ENCODE measurements around the gene TMEM87A.
"Not testable (repeated sequence)": the region's sequence is repeated elsewhere in the genome, so short reads cannot be mapped to it uniquely, and the experiment has no call there.

Gene TMEM87A

DNA sequence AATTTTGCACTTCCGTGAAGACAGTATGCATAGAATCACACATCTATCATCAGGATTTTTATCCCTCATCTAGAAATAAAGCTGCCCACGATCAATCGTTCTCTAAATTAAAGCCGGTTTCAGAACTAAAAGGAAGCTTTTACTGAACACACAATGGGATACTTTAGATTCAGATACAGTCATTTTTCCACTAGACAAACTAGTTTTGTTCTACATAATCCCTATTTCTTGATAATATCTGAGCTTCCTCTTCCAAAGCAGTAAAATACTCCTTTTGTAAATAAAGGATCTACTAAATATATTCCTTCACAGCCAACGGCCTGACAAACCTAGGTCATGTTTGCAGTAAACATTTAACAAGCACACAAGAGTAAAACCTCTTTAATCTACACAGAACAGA is 2.2 kb downstream of the TMEM87A start:
- DNase-seq, result no peak

DNA sequence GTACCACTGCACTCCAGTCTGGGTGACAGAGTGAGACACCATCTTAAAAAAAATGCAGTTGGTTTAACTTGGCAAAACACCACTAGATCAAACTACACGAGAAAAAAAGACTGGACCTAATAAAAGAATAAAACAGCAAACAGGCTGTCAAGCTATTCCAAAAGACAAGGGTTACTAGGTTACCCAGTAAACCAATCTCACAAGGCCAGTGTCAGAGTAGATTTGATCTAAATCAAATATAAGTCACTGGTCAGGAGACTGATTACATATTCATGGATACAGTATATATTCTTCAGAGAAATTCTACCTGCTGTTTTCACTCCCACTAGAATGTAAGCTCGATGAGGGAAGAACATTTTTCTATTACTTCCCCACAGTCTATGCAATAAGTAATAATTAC is 2.7 kb downstream of the TMEM87A start:
- DNase-seq, result no peak

DNA sequence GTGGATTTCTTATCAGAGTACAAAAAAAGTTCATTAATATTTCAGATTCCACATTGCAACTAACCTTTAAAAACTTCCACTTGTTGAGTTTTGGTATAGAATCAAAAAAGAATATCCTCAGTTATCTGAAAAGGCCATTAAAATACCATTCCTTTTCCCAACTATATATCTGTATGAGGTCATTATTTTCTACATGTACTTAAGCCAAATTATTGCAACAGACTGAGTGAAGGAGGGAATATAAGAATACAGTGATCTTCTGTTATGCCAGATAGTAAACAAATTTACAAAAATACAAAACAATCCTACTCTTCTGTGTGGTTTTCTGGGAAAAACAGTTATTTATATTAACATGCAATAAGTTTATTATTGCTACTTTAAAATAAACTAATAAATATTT is 5.9 kb downstream of the TMEM87A start:
- DNase-seq, result no peak

GRCh38 chr15:42264795-42265194 is 8.4 kb downstream of the TMEM87A start:
- no peak for DNase-seq

GRCh38 chr15:42253300-42253699 is 19.9 kb downstream of the TMEM87A start:
- DNase-seq, result no peak

DNA sequence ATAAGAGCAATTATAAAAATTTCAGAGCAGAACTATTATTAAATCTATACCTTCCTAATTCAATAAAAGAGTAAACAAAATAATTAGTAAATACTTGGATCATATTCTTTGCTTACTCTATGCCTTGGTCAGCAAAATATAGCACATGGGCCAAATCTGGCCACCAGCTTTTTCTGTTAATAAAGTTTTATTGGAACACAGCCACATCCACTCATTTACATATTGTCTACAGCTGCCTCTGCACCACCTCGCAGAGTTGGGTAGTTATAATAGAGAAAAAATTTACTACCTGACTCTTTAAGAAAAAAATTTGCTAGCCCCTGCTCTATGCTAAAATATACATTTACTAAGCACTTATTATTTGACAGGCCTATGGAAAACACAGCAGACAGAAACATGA is 32.4 kb downstream of the TMEM87A start:
- no peak for DNase-seq

DNA sequence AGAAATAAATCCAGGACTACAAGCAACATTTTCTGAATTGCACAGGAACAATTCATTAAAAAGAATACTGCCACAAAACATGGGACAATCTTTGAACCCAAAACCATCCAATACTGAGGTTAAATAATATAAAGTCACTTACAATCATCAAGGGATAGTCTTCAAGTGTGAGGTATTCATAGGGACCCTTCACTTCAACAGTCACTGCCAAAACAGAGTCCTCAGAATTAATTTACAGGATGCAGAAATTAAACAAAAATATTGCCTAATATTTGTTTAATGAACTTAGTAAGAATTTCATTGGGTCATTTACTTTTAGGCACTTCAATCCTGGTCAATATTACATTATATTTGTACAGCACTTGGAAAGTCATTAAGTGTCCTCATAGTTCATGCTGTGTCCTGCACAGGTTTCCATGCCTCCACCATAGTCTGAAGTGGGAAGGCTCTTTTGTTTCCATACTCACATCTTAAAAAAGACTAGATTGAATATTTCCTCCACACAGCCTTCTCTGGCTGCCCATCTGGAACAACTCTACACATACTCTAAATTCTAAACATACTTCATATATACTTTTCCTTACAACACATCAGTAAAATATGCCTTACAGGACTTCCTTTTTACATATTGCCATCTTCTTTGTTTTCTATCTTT is 33.6 kb downstream of the TMEM87A start:
- DNase-seq, result no peak

DNA sequence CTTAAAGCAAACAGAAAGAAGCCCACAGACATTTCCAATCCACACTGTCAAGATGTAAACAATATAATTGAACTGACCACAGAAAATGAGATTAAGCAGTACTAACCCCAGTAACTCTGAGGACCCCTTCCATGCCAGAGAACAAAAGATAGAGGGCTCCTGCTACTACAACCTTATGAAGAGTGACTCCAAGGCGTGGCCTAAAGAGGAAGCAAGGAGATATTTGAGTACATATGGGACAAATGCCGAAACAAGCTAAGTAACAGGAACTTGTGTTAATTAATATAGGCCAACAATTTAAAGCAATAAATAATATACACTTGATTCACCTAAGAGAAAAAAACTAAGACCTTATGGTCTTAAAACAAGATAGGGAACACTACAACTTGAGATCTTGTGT is 40.1 kb downstream of the TMEM87A start:
- DNase-seq, result no peak

DNA sequence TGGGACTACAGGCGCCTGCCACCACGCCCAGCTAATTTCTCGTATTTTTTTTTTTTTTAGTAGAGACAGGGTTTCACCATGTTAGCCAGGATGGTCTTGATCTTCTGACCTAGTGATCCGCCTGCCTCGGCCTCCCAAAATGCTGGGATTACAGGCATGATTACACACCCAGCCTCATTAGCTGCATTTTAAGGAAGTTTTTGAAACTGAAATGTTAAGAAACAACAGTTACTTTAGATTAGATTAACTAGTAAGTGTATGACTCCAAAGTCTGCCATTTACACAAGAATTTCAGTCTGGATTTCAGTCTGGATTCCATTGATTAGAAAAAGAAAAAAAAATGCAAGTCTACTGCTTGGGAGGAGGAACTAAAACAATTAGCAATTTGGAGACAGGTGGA is 40.6 kb downstream of the TMEM87A start:
- DNase-seq, result no peak

DNA sequence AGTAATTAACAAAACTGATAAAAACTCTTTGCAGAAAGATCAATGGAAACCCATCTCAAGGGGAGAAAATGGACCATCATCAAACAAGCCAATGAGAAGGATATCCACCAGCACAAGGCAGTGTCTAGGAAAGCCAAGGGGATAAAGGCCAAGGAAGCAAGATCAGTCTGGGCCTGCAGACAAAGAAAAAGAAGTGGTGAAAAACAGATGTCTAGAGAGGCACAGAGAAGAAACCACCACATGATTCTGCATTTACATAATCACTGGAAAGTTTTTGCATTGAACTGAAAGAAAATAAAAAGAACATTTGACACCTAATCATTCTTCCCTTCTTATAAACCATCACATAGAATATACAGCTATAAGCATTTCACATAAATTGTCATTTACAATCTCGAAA is 42.1 kb downstream of the TMEM87A start:
- DNase-seq, result no peak

GRCh38 chr15:42228981-42229380 is 44.3 kb downstream of the TMEM87A start:
- DNase-seq, result not testable (repeated sequence)

- DNase-seq, result no peak
Observed at GRCh38 chr15:42228036-42228435, 45.2 kb downstream of the TMEM87A start.

GRCh38 chr15:42226648-42227047 is 46.6 kb downstream of the TMEM87A start:
- peak in 24 of 51 donors; percentile 1 to 62 (median 22) for DNase-seq

GRCh38 chr15:42220216-42220615 is 53.0 kb downstream of the TMEM87A start:
- DNase-seq, result no peak

DNA sequence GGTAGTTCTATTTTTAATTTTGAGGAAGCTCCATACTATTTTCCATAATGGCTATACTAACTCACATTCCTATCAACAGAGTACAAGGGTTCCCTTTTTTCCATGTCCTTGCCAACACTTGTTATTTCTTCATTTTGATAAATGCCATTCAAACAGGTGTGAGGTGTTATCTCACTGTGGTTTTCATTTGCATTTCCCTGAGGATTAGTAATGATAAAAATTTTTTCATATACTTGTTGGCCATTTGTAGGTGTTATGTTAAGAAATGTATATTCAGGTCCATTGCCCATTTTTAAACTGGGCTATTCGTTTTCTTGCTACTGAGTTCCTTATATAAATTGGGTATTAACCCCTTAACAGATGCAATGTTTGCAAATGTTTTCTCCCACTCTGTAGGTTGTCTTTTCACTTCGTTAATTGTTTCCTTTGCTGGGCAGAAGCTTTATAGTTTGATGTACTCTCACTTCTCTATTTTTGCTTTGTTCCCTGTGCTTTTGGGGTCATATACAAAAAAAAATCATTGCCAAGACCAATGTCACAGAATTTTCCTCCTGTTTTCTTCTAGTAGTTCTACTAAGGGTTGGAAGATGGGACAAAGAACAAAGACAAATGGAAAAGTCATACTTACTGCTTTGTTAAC is 54.2 kb downstream of the TMEM87A start:
- no peak for DNase-seq

DNA sequence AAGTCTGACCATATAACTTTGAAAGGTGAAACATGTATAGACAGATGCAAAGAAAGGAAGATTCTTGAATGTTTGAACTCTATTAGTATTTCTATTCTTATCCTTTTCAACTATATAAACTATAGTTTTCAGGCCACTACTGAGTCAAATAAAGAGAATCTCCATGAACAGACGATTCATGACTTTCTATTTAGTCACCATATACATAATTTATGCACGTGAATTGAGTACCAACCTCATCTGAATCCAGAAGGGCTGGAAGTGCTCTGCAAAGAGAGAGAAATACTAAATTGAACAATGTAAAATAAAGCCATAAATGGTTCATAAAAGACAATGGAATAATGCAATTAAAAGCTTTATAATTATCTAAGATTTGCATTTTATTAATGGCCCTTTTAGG is 55.7 kb downstream of the TMEM87A start:
- DNase-seq, result no peak

- no peak for DNase-seq
Observed at GRCh38 chr15:42215913-42216829, 57.1 kb downstream of the TMEM87A start.

DNA sequence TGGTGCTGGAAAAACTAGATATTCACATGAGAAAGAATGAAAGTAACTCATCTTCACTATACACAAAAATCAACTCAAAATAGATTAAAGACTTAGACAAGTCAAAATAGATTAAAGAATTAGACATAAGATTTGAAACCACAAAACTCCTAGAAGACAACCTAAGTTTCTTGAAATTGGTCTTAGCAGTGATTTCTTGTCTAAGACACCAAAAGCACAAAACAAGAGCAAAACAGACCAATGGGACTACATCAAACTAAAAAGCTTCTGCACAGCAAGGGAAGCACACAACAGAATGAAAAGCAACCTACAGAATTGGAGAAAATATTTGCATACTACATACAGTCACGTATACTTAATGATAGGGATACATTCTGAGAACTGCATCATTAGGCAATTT is 58.6 kb downstream of the TMEM87A start:
- DNase-seq, result no peak

DNA sequence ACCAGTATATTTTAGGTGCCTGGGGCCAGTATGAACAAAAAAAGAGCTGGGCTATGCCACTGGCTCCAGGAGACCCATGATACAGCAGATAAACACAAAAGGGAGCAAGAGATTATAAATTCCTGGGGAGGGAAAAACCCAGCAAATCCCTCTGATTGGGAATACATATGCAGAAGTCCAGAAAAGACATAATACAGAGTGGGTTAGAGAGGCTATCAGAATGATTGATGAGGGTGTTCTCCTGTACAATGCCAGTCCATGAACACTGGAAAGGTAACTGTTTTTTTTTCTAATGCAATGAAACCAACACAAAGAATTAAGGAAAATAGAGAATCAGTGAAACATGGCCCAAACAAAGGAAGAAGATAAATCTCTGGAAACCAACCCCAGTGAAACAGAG is 59.7 kb downstream of the TMEM87A start:
- DNase-seq, result no peak

DNA sequence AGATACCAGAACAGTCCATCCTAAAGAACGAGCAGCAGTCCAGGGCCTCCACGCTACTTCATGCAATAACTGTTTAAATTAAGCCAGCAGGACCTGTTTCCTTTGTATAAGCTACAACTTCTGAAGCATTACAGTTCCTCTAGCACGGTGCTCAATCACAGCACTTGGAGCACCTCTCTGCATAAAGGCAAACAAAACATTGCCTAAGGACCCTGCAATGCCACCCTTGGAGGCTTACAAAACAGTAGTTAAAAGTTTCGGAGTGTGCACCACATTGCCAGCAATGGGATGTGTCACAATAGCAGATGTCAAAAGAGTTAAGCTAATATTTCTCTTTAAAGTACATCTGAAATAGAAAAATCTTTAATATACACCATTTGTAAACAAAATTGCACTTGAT is 62.5 kb downstream of the TMEM87A start:
- DNase-seq, result no peak

DNA sequence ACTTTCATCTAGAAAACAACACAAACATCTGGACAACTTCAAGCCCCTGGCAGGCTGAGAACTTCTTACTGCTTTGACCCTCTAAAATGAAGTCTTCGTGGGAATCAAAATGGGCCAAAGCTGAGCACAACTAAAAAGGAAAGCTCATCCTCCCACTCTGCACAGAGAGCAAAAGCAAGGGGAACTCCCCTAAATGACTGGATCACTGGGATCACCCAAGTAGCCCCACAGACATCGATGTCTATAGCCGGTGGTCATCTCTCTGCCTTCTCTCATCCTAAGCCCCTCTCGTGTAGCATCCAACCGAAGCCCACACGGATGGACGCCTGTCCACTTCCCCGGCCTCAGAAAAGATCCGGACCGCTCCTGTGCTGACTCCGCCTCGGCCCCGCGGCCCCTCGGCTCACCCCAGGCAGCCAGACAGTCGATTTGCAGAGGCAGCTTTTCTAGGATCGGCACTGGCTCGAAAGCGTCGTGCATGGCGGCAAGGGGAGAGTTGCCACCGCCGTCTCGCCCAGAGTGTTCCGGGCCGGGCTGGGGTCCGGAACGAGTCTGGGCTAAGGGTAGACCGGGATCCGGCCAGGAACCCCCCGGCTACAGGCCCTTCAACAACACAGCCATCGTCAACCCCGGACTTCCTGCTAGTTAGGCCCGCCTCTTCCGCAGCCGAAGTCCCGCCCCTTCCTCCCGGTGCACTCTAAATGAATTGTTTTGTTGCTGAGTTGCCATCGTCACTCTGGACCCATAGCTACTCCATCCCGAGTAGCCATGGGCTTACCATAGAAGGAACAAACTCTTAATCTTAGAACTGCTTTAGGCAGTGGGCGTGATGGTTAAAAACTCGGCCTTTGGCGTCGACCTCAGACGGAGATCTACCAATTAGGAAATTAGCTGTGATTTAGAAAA is 65.3 kb downstream of the TMEM87A start, which contains the start of gene VPS39:
TSS of gene VPS39 (minus strand) at position 631 of the 906 bp plus-strand sequence. CDS start at position 480, 151 bp downstream.
- DNase-seq, result peak; percentile 13 to 93 (median 75)
